ENCODE data around the gene NDUFS5. TPM values are rescaled to one million over a fixed set of nuclear protein-coding genes. Genes with fewer than 3 reads are reported as not detected.

NDUFS5 gene
- total RNA-seq, 2 donors from 2014 or later, result 295 to 349 TPM

- 94 to 95% methylated on average over 4 of the region's 4 CpGs for WGBS, 2 experiments (ENCODE audit: insufficient coverage in 1 of 2, insufficient read length in 1 of 2)
- H3K4me1 ChIP-seq (ENCODE audit: control insufficient read depth, insufficient read depth, low read length), result no peaks in the 10 kb centered on the region
- no peak overlapping the region for H3K27ac ChIP-seq (ENCODE audit: low read depth, low read length)
- H3K4me3 ChIP-seq (ENCODE audit: low read length), result no peak overlapping the region
- Mint-ChIP-seq H3K27me3 (ENCODE audit: insufficient read depth) (no peaks in the 10 kb centered on the region), H3K4me3 (no peak overlapping the region), H3K9me3 (no peaks in the 10 kb centered on the region), H3K27ac (no peak overlapping the region), H3K4me1 (no peaks in the 10 kb centered on the region), H3K36me3 (ENCODE audit: low read depth) (no peaks in the 10 kb centered on the region)
- TF ChIP-seq CTCF (conservative IDR thresholded peaks at IDR 0.05), result no peak
- H3K9ac ChIP-seq (ENCODE audit: extremely low read depth, low read length, poor library complexity, severe bottlenecking), result no peak overlapping the region
- no peaks in the 10 kb centered on the region for H3K9me3 ChIP-seq (ENCODE audit: control insufficient read depth, low read length)
- H3K27me3 ChIP-seq (ENCODE audit: control insufficient read depth, insufficient read depth, low read length, poor library complexity, severe bottlenecking), result no peaks in the 10 kb centered on the region
- no peaks in the 10 kb centered on the region for H3K36me3 ChIP-seq (ENCODE audit: control insufficient read depth, insufficient read depth, low read length)
- no peak for DNase-seq
Observed at GRCh38 chr1:39061951-39062350, 35.8 kb downstream of the NDUFS5 start.

- Histone ChIP-seq H3K36me3 (ENCODE audit: control insufficient read depth, insufficient read depth, low read length) (no peaks in the 10 kb centered on the region), H3K9me3 (ENCODE audit: control insufficient read depth, low read length) (no peaks in the 10 kb centered on the region), H3K27ac (ENCODE audit: low read depth, low read length) (no peak overlapping the region), H3K27me3 (ENCODE audit: control insufficient read depth, insufficient read depth, low read length, poor library complexity, severe bottlenecking) (no peaks in the 10 kb centered on the region), H3K4me3 (ENCODE audit: low read length) (no peak overlapping the region), H3K9ac (ENCODE audit: extremely low read depth, low read length, poor library complexity, severe bottlenecking) (no peak overlapping the region), H3K4me1 (ENCODE audit: control insufficient read depth, insufficient read depth, low read length) (no peaks in the 10 kb centered on the region)
- no peak for DNase-seq
- Mint-ChIP-seq H3K27ac (no peak overlapping the region), H3K36me3 (ENCODE audit: low read depth) (no peaks in the 10 kb centered on the region), H3K9me3 (no peaks in the 10 kb centered on the region), H3K4me3 (no peak overlapping the region), H3K4me1 (no peaks in the 10 kb centered on the region), H3K27me3 (ENCODE audit: insufficient read depth) (no peaks in the 10 kb centered on the region)
- no peak for TF ChIP-seq CTCF (conservative IDR thresholded peaks at IDR 0.05)
- 79 to 83% methylated on average over 5 to 7 of the region's 7 CpGs for WGBS, 2 experiments (ENCODE audit: insufficient coverage in 1 of 2, insufficient read length in 1 of 2)
Observed at GRCh38 chr1:39063191-39063590, 37.0 kb downstream of the NDUFS5 start.

GRCh38 chr1:39063775-39064174 is 37.6 kb downstream of the NDUFS5 start:
- Mint-ChIP-seq H3K9me3 (no peaks in the 10 kb centered on the region), H3K4me1 (no peaks in the 10 kb centered on the region), H3K27ac (no peak overlapping the region), H3K36me3 (ENCODE audit: low read depth) (no peaks in the 10 kb centered on the region), H3K27me3 (ENCODE audit: insufficient read depth) (no peaks in the 10 kb centered on the region), H3K4me3 (no peak overlapping the region)
- Histone ChIP-seq H3K9me3 (ENCODE audit: control insufficient read depth, low read length) (no peaks in the 10 kb centered on the region), H3K9ac (ENCODE audit: extremely low read depth, low read length, poor library complexity, severe bottlenecking) (no peak overlapping the region), H3K36me3 (ENCODE audit: control insufficient read depth, insufficient read depth, low read length) (no peaks in the 10 kb centered on the region), H3K27me3 (ENCODE audit: control insufficient read depth, insufficient read depth, low read length, poor library complexity, severe bottlenecking) (no peaks in the 10 kb centered on the region), H3K4me1 (ENCODE audit: control insufficient read depth, insufficient read depth, low read length) (no peaks in the 10 kb centered on the region), H3K27ac (ENCODE audit: low read depth, low read length) (no peak overlapping the region), H3K4me3 (ENCODE audit: low read length) (no peak overlapping the region)
- no peak for DNase-seq
- no peak for TF ChIP-seq CTCF (conservative IDR thresholded peaks at IDR 0.05)
- WGBS, 2 experiments (ENCODE audit: insufficient coverage in 1 of 2, insufficient read length in 1 of 2), result 86 to 91% methylated on average over 4 to 6 of the region's 6 CpGs

All from endodermal cell (in vitro differentiated cells).